Sigmoid colon (tissue), 4 donors: ENCODE data around the gene ATP2B2.

Experiments used
- EP300 ChIP-seq, 4 donors: sonication (generic); formaldehyde crosslinking; IDR thresholded peaks; one replicate each; pipeline ENCODE4 v1.6.1; 2017; ENCODE audit warnings: antibody characterized with exemption in 4 of 4
- TF ChIP-seq, protein P1 (sequence below), 4 experiments: fragments of 450-650 bp in 3 of 4; fragments of 200-600 bp in 1 of 4; IDR thresholded peaks; one replicate each; pipeline ENCODE4 v1.5.1; 2016 to 2019; ENCODE audit warnings: antibody characterized with exemption in 4 of 4, mild to moderate bottlenecking in 3 of 4, moderate library complexity in 2 of 4

DNA sequence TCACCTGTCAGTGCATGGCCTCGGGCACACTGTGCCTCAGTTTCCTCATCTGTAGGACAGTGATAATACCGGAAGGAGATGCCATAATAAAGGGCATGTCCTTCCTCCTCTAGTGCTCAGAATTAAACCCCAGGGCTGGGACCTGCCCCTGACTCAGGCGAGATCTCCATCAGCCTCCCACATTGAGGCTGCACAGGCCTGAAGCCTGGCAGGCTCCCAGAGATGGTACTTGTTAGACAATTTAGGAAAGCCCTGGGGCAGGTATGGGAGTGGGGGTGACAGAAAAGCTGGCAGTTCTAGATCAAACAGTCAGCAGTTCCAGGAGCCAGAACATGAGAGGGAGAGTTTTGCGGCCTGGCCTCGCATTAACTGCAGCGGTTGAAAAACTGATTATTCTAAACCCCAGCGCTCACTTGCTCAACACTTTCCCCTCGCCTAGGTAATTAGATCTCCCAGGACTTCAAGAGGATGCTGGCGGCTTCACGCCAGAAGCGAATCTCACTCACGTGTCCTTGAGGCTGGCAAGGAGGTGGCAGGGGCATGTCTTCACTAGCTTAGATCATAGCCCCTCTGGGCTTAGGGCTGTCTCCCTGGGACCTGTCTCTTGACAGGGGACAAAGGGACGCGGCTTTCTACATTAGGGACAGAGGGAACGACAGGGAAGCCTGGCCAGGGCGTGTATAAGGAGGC lies 73.1 kb downstream of the ATP2B2 start:
- no peak for TF ChIP-seq EP300 (IDR thresholded peaks at IDR 0.05)
- TF ChIP-seq, protein P1, sequence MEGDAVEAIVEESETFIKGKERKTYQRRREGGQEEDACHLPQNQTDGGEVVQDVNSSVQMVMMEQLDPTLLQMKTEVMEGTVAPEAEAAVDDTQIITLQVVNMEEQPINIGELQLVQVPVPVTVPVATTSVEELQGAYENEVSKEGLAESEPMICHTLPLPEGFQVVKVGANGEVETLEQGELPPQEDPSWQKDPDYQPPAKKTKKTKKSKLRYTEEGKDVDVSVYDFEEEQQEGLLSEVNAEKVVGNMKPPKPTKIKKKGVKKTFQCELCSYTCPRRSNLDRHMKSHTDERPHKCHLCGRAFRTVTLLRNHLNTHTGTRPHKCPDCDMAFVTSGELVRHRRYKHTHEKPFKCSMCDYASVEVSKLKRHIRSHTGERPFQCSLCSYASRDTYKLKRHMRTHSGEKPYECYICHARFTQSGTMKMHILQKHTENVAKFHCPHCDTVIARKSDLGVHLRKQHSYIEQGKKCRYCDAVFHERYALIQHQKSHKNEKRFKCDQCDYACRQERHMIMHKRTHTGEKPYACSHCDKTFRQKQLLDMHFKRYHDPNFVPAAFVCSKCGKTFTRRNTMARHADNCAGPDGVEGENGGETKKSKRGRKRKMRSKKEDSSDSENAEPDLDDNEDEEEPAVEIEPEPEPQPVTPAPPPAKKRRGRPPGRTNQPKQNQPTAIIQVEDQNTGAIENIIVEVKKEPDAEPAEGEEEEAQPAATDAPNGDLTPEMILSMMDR (IDR thresholded peaks at IDR 0.05), result no peak
